DOHH2 (cell line): ENCODE measurements around the gene LDLRAD4.

Experiments
- EZH2phosphoT487 ChIP-seq: fragments of 200-600 bp; sonication (generic); IDR thresholded peaks from 2 replicates; pipeline ENCODE4 v1.6.1; 2017; ENCODE audit warnings: borderline replicate concordance, mild to moderate bottlenecking, antibody characterized with exemption, low read length, moderate library complexity, mixed read lengths
- TF ChIP-seq, protein P1 (sequence below): fragments of 200-600 bp; sonication (generic); IDR thresholded peaks from one replicate; pipeline ENCODE4 v1.5.1; 2014; ENCODE audit warnings: antibody characterized with exemption, mild to moderate bottlenecking, low read depth, low read length; ENCODE audit not compliant: poor library complexity, severe bottlenecking

DNA sequence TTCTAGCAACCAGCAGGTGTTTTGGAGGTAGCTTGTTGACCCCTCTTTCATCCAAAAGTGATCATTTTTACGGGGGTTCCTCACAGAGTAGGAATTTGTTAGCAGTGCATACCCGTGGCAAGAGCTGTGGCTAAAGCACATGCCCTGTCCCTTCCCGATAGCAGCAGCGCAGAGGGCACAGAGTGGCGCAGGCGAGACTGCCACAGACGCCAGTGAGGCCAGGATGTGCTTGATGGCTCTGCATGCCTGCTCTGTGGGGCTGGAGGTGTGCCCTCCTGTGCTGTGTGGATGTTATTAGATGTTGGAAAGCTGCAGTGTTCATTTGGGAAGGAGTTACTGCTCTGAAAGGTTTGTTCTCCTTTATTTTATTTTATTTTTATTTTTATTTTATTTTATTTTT lies 354.2 kb downstream of the LDLRAD4 start:
- TF ChIP-seq, protein P1, sequence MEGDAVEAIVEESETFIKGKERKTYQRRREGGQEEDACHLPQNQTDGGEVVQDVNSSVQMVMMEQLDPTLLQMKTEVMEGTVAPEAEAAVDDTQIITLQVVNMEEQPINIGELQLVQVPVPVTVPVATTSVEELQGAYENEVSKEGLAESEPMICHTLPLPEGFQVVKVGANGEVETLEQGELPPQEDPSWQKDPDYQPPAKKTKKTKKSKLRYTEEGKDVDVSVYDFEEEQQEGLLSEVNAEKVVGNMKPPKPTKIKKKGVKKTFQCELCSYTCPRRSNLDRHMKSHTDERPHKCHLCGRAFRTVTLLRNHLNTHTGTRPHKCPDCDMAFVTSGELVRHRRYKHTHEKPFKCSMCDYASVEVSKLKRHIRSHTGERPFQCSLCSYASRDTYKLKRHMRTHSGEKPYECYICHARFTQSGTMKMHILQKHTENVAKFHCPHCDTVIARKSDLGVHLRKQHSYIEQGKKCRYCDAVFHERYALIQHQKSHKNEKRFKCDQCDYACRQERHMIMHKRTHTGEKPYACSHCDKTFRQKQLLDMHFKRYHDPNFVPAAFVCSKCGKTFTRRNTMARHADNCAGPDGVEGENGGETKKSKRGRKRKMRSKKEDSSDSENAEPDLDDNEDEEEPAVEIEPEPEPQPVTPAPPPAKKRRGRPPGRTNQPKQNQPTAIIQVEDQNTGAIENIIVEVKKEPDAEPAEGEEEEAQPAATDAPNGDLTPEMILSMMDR, result no peak
- no peak for TF ChIP-seq EZH2phosphoT487
